ENCODE results near the gene MAML3.

DNA sequence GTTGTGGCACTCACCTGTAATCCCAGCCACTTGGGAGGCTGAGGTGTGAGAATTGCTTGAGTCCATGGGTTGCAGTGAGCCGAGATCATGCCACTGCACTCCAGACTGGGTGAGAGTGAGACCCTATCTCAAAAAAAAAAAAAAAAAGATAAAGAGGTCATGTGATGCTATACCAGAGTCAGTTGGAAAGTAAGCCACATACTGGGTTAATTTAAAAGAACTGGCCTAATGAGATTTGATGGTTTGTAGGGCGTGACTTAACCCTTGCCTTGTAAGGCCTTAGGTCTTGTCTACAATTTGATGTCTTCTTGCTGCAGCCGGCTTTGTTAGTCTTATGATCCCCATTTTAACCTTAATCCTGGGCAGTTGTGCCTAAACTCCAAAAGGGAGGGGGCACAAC, 483.2 kb downstream of the MAML3 start:
- no peak for TF ChIP-seq POLR2A (IDR thresholded peaks at IDR 0.05; ENCODE audit: low read depth, low read length)
- TF ChIP-seq POLR2AphosphoS5 (IDR thresholded peaks at IDR 0.05; ENCODE audit: low read depth, low read length) = no peak
- TF ChIP-seq TAF1 (IDR thresholded peaks at IDR 0.05; ENCODE audit: low read depth, low read length) = no peak
- TF ChIP-seq POU2F2 (IDR thresholded peaks at IDR 0.05; ENCODE audit: low read depth, low read length) = no peak

Data from GM12891 (cell line).